ENCODE data around the gene CYBB. TPM values are rescaled to one million over a fixed set of nuclear protein-coding genes. Genes with fewer than 3 reads are reported as not detected.

CYBB gene
- total RNA-seq, 1 experiment from 2014 or later: not detected

DNA sequence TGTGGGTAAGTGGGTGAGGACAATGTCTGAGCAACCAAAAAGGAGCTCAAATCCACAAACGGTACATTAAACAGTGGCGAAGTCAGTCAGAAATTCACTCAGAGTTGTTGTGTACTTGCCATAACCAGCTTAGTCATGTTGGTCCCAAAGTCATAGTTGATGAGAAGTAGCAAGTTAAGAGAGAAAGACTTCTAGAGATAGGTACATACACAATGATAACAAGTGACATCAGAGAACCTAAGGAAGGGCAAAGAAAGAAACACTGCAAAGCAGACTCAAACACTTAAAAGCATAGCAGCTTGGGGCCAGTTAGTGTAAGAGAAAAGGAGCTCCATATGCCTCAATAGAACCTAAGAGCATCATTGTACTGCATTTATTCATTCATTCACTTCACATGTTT is 37.3 kb downstream of the CYBB start:
- no peaks in the 10 kb centered on the region for H3K36me3 Mint-ChIP-seq (ENCODE audit: insufficient read depth, unreplicated experiment)
- no peaks in the 10 kb centered on the region for H3K4me1 Mint-ChIP-seq (ENCODE audit: insufficient read depth, unreplicated experiment)
- TF ChIP-seq CTCF (IDR thresholded peaks at IDR 0.05; ENCODE audit: unreplicated experiment): no peak
- no TSS peak for BruUV-seq (replicated peaks)
- H3K9me3 Mint-ChIP-seq (ENCODE audit: unreplicated experiment): no peaks in the 10 kb centered on the region
- CTCF ChIA-PET: interaction anchor here (0.8 to 1.8 kb wide), 3 partner anchors 8 to 72 kb away, joined by 3 to 6 read pairs (median 5); no protein-coding TSS in a partner anchor
- H3K27me3 Mint-ChIP-seq (ENCODE audit: insufficient read depth, unreplicated experiment): peaks cover 93% of the 10 kb centered on the region
- intact Hi-C loops (cut with micrococcal nuclease): no loop called here
- H3K4me3 Mint-ChIP-seq (ENCODE audit: unreplicated experiment): no peak overlapping the region
- POLR2A ChIA-PET: interaction anchor here (0.6 kb wide), 1 partner anchor 74 kb away, joined by 4 read pairs; no protein-coding TSS in a partner anchor
- no peak overlapping the region for H3K27ac Mint-ChIP-seq (ENCODE audit: low read depth, unreplicated experiment)
- no peak for DNase-seq (ENCODE audit: unreplicated experiment)

- CTCF ChIA-PET: interaction anchor here (1.0 to 1.8 kb wide), 2 partner anchors 8 to 72 kb away, joined by 5 to 6 read pairs; no protein-coding TSS in a partner anchor
- no TSS peak for BruUV-seq (replicated peaks)
- Mint-ChIP-seq H3K9me3 (ENCODE audit: unreplicated experiment) (no peaks in the 10 kb centered on the region), H3K4me3 (ENCODE audit: unreplicated experiment) (no peak overlapping the region), H3K27me3 (ENCODE audit: insufficient read depth, unreplicated experiment) (peaks cover 93% of the 10 kb centered on the region), H3K4me1 (ENCODE audit: insufficient read depth, unreplicated experiment) (no peaks in the 10 kb centered on the region), H3K27ac (ENCODE audit: low read depth, unreplicated experiment) (no peak overlapping the region), H3K36me3 (ENCODE audit: insufficient read depth, unreplicated experiment) (no peaks in the 10 kb centered on the region)
- no peak for DNase-seq (ENCODE audit: unreplicated experiment)
- TF ChIP-seq CTCF (IDR thresholded peaks at IDR 0.05; ENCODE audit: unreplicated experiment): no peak
- intact Hi-C loops (cut with micrococcal nuclease): no loop called here
- POLR2A ChIA-PET: interaction anchor here (0.6 kb wide), 1 partner anchor 75 kb away, joined by 4 read pairs; no protein-coding TSS in a partner anchor
These were observed 37.7 kb downstream of the CYBB start for GRCh38 chrX:37817579-37817978.

DNA sequence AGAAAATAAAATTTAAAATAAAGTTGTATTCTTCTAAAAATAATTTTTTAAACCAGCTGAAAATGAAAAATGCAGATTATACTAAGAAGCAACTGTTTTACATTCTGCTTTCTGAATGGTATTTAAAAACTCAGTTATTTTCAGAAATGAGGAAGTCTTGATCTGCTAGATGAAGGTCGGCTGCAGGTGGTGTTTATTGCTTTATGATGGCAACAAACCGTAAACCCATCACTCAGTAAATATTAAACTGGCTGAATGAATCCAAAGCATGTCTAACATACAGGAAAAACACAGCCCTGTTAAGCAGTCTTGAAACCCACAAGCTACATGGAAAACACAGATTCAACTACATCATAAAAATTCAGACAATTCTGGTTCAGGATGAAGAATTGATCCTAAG is 38.2 kb downstream of the CYBB start:
- Mint-ChIP-seq H3K4me3 (ENCODE audit: unreplicated experiment) (no peak overlapping the region), H3K9me3 (ENCODE audit: unreplicated experiment) (no peaks in the 10 kb centered on the region), H3K27ac (ENCODE audit: low read depth, unreplicated experiment) (no peak overlapping the region), H3K4me1 (ENCODE audit: insufficient read depth, unreplicated experiment) (no peaks in the 10 kb centered on the region), H3K36me3 (ENCODE audit: insufficient read depth, unreplicated experiment) (no peaks in the 10 kb centered on the region), H3K27me3 (ENCODE audit: insufficient read depth, unreplicated experiment) (peaks cover 93% of the 10 kb centered on the region)
- ChIA-PET CTCF (interaction anchor here (1.8 kb wide), 1 partner anchor 73 kb away, joined by 5 read pairs; no protein-coding TSS in a partner anchor), POLR2A (no interaction called here)
- no TSS peak for BruUV-seq (replicated peaks)
- TF ChIP-seq CTCF (IDR thresholded peaks at IDR 0.05; ENCODE audit: unreplicated experiment): no peak
- intact Hi-C loops (cut with micrococcal nuclease): no loop called here
- DNase-seq (ENCODE audit: unreplicated experiment): no peak

- Mint-ChIP-seq H3K9me3 (ENCODE audit: unreplicated experiment) (no peaks in the 10 kb centered on the region), H3K27ac (ENCODE audit: low read depth, unreplicated experiment) (no peak overlapping the region), H3K27me3 (ENCODE audit: insufficient read depth, unreplicated experiment) (peaks cover 89% of the 10 kb centered on the region), H3K4me1 (ENCODE audit: insufficient read depth, unreplicated experiment) (no peaks in the 10 kb centered on the region), H3K36me3 (ENCODE audit: insufficient read depth, unreplicated experiment) (no peaks in the 10 kb centered on the region), H3K4me3 (ENCODE audit: unreplicated experiment) (no peak overlapping the region)
- no peak for DNase-seq (ENCODE audit: unreplicated experiment)
- no peak for TF ChIP-seq CTCF (IDR thresholded peaks at IDR 0.05; ENCODE audit: unreplicated experiment)
- intact Hi-C loops (cut with micrococcal nuclease): no loop called here
- BruUV-seq (replicated peaks): no TSS peak
- CTCF ChIA-PET: no interaction called here
- POLR2A ChIA-PET: no interaction called here
These were observed 40.8 kb downstream of the CYBB start for GRCh38 chrX:37820646-37821045.
